Psoas muscle (tissue), 8 donors: ENCODE results near the gene SNCB. TPM values are rescaled to one million over a fixed set of nuclear protein-coding genes. Genes with fewer than 3 reads are reported as not detected.

Experiments
- ATAC-seq, 4 donors: fragments of 200-7000 bp; cut with Tn5 transposase; one replicate each; pipeline ENCODE4 v1.9.1; 2020; ENCODE audit warnings: moderate library complexity in 3 of 4, mild to moderate bottlenecking in 2 of 4
- DNase-seq, 2 donors: peaks; one replicate each; pipeline ENCODE4 v3.0.0-alpha.2; 2020
- H3K27ac ChIP-seq: fragments of 200-600 bp; one replicate; pipeline ENCODE4 v1.8.0; 2022
- H3K27me3 ChIP-seq, 3 donors: fragments of 200-600 bp in 1 of 3; one replicate each; pipeline versions ENCODE4 v1.6.1 to v1.8.0; 2013 to 2022; ENCODE audit warnings: low read length in 2 of 3, mild to moderate bottlenecking in 2 of 3, moderate library complexity in 1 of 3; ENCODE audit not compliant: insufficient read depth in 3 of 3
- H3K36me3 ChIP-seq, 2 donors: fragments of 200-600 bp in 1 of 2; one replicate each; pipeline versions ENCODE4 v1.6.1 to v1.8.0; 2013 to 2022; ENCODE audit warnings: low read depth in 1 of 2, mild to moderate bottlenecking in 1 of 2, moderate library complexity in 1 of 2; ENCODE audit not compliant: insufficient read depth in 1 of 2
- H3K4me1 ChIP-seq: fragments of 200-600 bp; one replicate; pipeline ENCODE4 v1.8.0; 2022
- H3K4me3 ChIP-seq: fragments of 200-600 bp; one replicate; pipeline ENCODE4 v1.8.0; 2022; ENCODE audit warnings: mild to moderate bottlenecking
- H3K9me3 ChIP-seq: fragments of 200-600 bp; one replicate; pipeline ENCODE4 v1.8.0; 2022
- CTCF ChIP-seq: fragments of 200-600 bp; IDR thresholded peaks from one replicate; pipeline ENCODE4 v1.8.0; 2022; ENCODE audit warnings: antibody characterized with exemption
- WGBS, 3 donors: extraction: QIAGEN DNeasy Blood & Tissue Kit; methylation state at CpG; one replicate each; pipeline versions ENCODE4 v1.1.6 to v1.1.7; 2013; 5-methylcytosine and 5-hydroxymethylcytosine counted together
- intact Hi-C, 2 donors: fragments of 100-400 bp; cut with DNase I; formaldehyde crosslinking; loops; one replicate each; pipeline versions ENCODE4 v1.11.0 to v1.14.2; 2022
- polyA plus RNA-seq, 3 donors: library from polyadenylated mRNA; stranded (reverse); fragments of 200-250 nt; gene quantifications; one replicate each; pipeline ENCODE4 v1.2.3, GENCODE V29; 2013
- total RNA-seq, 4 donors: library from RNA; stranded (reverse); fragmentation: NEBNext Ultra II Directional in 2 of 4; extraction: Animal tissue kit (Norgen Biotek cat#: 25700) in 2 of 4; gene quantifications; one replicate each; pipeline versions ENCODE4 v1.2.1 to v1.2.4, GENCODE V29; 2021 to 2023
- donor health status: healthy with polysubstance abuse.
- donor health status: DM: no; HTN: no; CAD: no; lungs with moderate emphysema.
- donor health status: Bipolar disorder and iron deficiency.
- donor health status: healthy.
- donor health status: DM: yes; HTN: yes; CAD: no.
- donor health status: DM: no; HTN: no; CAD: no.
- donor health status: DM: no; HTN: no; CAD: no.
- donor health status: DM: yes; HTN: yes; CAD: no.

SNCB gene
- total and polyA plus RNA-seq, 7 donors: 0.32 to 1.2 (median 0.42) TPM

GRCh38 chr5:176629317-176629852 is 949 bp downstream of the SNCB start:
- Histone ChIP-seq H3K4me3 (peak overlapping the region; percentile 61), H3K9me3 (no peaks in the 10 kb centered on the region), H3K4me1 (peaks cover 7% of the 10 kb centered on the region), H3K27me3 (peaks cover 0 to 38% (median 9%) of the 10 kb centered on the region in 3 donors), H3K36me3 (no peaks in the 10 kb centered on the region), H3K27ac (no peak overlapping the region)
- intact Hi-C loops: no loop called here
- WGBS, 3 donors: 7 to 12% (median 9%) methylated on average over 29 to 34 of the region's 34 CpGs
- TF ChIP-seq CTCF: no peak
- DNase-seq (no peak), ATAC-seq (no peak)

GRCh38 chr5:176628406-176629228 is 1.7 kb downstream of the SNCB start:
- peaks cover 7% of the 10 kb centered on the region for H3K4me1 ChIP-seq
- no peaks in the 10 kb centered on the region for H3K36me3 ChIP-seq
- DNase-seq: no peak
- no peaks in the 10 kb centered on the region for H3K9me3 ChIP-seq
- no peak overlapping the region for H3K4me3 ChIP-seq
- peaks cover 0 to 30% (median 9%) of the 10 kb centered on the region in 3 donors for H3K27me3 ChIP-seq
- intact Hi-C loops: no loop called here
- WGBS, 3 donors: 52 to 67% (median 60%) methylated on average over 13 of the region's 13 CpGs
- ATAC-seq: no peak
- TF ChIP-seq CTCF: no peak
- no peak overlapping the region for H3K27ac ChIP-seq

- Histone ChIP-seq H3K27ac (no peak overlapping the region), H3K4me1 (peaks cover 7% of the 10 kb centered on the region), H3K4me3 (no peak overlapping the region), H3K27me3 (peaks cover 0 to 29% (median 9%) of the 10 kb centered on the region in 3 donors), H3K9me3 (no peaks in the 10 kb centered on the region), H3K36me3 (no peaks in the 10 kb centered on the region)
- TF ChIP-seq CTCF: no peak
- ATAC-seq (no peak), DNase-seq (no peak)
- intact Hi-C loops: no loop called here
- WGBS, 3 donors: 67 to 89% (median 82%) methylated on average over 5 of the region's 5 CpGs
Measured at GRCh38 chr5:176627582-176627981, 2.8 kb downstream of the SNCB start.

- Histone ChIP-seq H3K27me3 (peaks cover 0 to 29% (median 9%) of the 10 kb centered on the region in 3 donors), H3K9me3 (no peaks in the 10 kb centered on the region), H3K4me3 (no peak overlapping the region), H3K27ac (no peak overlapping the region), H3K36me3 (no peaks in the 10 kb centered on the region), H3K4me1 (peaks cover 9% of the 10 kb centered on the region)
- 53 to 79% (median 67%) methylated on average over 7 of the region's 7 CpGs for WGBS, 3 donors
- no peak for ATAC-seq
- intact Hi-C loops: no loop called here
- no peak for TF ChIP-seq CTCF
- no peak for DNase-seq
Measured at GRCh38 chr5:176626876-176627236, 3.5 kb downstream of the SNCB start.
